ENCODE data around the gene GNB1L.

Gene GNB1L

GRCh38 chr22:19750507-19751490 lies 103.9 kb downstream of the GNB1L start:
- TF ChIP-seq CTCF (IDR thresholded peaks at IDR 0.05; ENCODE audit: control insufficient read depth, insufficient read depth, low read depth, low read length, missing control alignments) = no peak
- DNase-seq (ENCODE audit: low read depth) = no peak
- no peak overlapping the region for H3K4me3 ChIP-seq (ENCODE audit: control insufficient read depth, low read depth, low read length)

GRCh38 chr22:19749876-19750275 lies 104.8 kb downstream of the GNB1L start:
- no peak for TF ChIP-seq CTCF (IDR thresholded peaks at IDR 0.05; ENCODE audit: control insufficient read depth, insufficient read depth, low read depth, low read length, missing control alignments)
- no peak overlapping the region for H3K4me3 ChIP-seq (ENCODE audit: control insufficient read depth, low read depth, low read length)
- no peak for DNase-seq (ENCODE audit: low read depth)

- no peak for DNase-seq (ENCODE audit: low read depth)
- TF ChIP-seq CTCF (IDR thresholded peaks at IDR 0.05; ENCODE audit: control insufficient read depth, insufficient read depth, low read depth, low read length, missing control alignments) = no peak
- H3K4me3 ChIP-seq (ENCODE audit: control insufficient read depth, low read depth, low read length) = no peak overlapping the region
These were observed 105.5 kb downstream of the GNB1L start for GRCh38 chr22:19748991-19749664.

GRCh38 chr22:19748139-19748538 lies 106.5 kb downstream of the GNB1L start:
- DNase-seq (ENCODE audit: low read depth) = no peak
- H3K4me3 ChIP-seq (ENCODE audit: control insufficient read depth, low read depth, low read length) = no peak overlapping the region
- TF ChIP-seq CTCF (IDR thresholded peaks at IDR 0.05; ENCODE audit: control insufficient read depth, insufficient read depth, low read depth, low read length, missing control alignments) = no peak

- DNase-seq (ENCODE audit: low read depth) = no peak
- H3K4me3 ChIP-seq (ENCODE audit: control insufficient read depth, low read depth, low read length) = no peak overlapping the region
- TF ChIP-seq CTCF (IDR thresholded peaks at IDR 0.05; ENCODE audit: control insufficient read depth, insufficient read depth, low read depth, low read length, missing control alignments) = no peak
These were observed 107.1 kb downstream of the GNB1L start for GRCh38 chr22:19747551-19747950.

- DNase-seq (ENCODE audit: low read depth) = no peak
- no peak overlapping the region for H3K4me3 ChIP-seq (ENCODE audit: control insufficient read depth, low read depth, low read length)
- TF ChIP-seq CTCF (IDR thresholded peaks at IDR 0.05; ENCODE audit: control insufficient read depth, insufficient read depth, low read depth, low read length, missing control alignments) = no peak
These were observed 107.9 kb downstream of the GNB1L start for GRCh38 chr22:19746726-19747125.
